Measurements from ENCODE around the gene C2CD2L. TPM values are rescaled to one million over a fixed set of nuclear protein-coding genes. Genes with fewer than 3 reads are reported as not detected.

C2CD2L gene
- total and polyA plus RNA-seq, 2 of the 13 experiments (the other 11 are each of a cell fraction or from before 2014, with no cell fraction given), result 3.7 to 5.5 TPM

DNA sequence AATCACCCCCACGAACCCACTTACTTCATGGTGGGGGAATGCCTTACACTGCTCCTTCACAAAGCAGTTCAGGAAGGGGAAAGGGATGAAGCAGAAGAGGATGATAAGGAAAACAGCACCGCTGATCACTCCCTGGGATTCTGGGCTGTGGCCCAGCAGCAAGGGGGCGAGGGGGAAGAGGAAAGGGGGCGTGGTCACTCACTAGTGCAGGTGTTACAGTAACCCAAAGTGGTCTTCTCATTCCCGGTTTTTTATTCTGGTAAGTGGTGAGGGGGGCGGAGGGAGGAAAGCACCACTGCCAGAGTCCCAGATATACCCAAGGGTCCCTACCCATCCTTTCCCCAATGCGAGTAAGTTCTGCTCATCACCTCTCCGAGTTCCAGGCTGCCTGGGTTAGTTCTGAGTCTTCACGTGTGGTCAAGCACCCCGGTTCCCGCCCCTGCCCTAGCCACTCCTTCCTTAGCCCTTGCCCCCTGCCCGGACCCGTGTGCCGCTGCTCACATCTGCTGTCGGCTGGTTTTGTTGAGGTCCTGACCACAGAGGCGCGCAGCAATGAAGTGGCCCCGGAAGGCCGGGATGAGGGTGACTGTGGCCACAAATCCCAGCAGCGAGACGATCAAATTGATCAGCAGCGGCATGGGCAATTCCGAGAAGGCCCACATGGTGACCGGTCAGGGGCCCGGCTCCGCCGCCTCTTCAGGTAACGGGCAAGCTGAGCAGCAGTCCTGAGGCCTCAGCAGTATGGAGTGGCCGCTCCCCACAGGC, 6.0 kb upstream of the C2CD2L start (continued):
- TF ChIP-seq POLR2AphosphoS5 (IDR thresholded peaks at IDR 0.05; ENCODE audit: low read depth, low read length), result peak; percentile 37; the same call in 1 of the 2 replicates
- peak; percentile 7; the same call in 1 of the 2 replicates for TF ChIP-seq SALL1 (CRISPR knock-in tag; IDR thresholded peaks at IDR 0.05)
- peak; percentile 30; the same call in 1 of the 2 replicates for TF ChIP-seq RXRA (CRISPR knock-in tag; IDR thresholded peaks at IDR 0.05)
- TF ChIP-seq CREB1 (IDR thresholded peaks at IDR 0.05), result no peak
- TF ChIP-seq CREB1 (CRISPR knock-in tag; IDR thresholded peaks at IDR 0.05), result no peak
- TF ChIP-seq GATA4 (IDR thresholded peaks at IDR 0.05; ENCODE audit: borderline replicate concordance, low read depth), result no peak
- TF ChIP-seq FOXJ3 (CRISPR knock-in tag; IDR thresholded peaks at IDR 0.05; ENCODE audit: borderline replicate concordance), result 0 out of 2 replicates have a peak, but pooled peaks have one; percentile 3
- TF ChIP-seq AGO1 (IDR thresholded peaks at IDR 0.05; ENCODE audit: low read depth, low read length, poor library complexity, severe bottlenecking), result peak; percentile 63
- TF ChIP-seq TEAD3 (CRISPR knock-in tag; optimal IDR thresholded peaks at IDR 0.05; ENCODE audit: borderline replicate concordance), result no peak
- TF ChIP-seq, protein P1, sequence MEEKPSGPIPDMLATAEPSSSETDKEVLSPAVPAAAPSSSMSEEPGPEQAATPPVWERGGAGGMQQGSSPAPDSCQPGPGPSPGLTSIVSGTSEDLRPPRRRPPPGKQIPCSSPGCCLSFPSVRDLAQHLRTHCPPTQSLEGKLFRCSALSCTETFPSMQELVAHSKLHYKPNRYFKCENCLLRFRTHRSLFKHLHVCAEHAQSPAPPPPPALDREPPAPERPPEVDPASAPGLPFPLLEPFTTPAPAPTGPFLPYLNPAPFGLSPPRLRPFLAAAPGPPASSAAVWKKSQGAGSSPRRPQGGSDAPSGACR (CRISPR knock-in tag; IDR thresholded peaks at IDR 0.05), result no peak
- TF ChIP-seq, protein P2, sequence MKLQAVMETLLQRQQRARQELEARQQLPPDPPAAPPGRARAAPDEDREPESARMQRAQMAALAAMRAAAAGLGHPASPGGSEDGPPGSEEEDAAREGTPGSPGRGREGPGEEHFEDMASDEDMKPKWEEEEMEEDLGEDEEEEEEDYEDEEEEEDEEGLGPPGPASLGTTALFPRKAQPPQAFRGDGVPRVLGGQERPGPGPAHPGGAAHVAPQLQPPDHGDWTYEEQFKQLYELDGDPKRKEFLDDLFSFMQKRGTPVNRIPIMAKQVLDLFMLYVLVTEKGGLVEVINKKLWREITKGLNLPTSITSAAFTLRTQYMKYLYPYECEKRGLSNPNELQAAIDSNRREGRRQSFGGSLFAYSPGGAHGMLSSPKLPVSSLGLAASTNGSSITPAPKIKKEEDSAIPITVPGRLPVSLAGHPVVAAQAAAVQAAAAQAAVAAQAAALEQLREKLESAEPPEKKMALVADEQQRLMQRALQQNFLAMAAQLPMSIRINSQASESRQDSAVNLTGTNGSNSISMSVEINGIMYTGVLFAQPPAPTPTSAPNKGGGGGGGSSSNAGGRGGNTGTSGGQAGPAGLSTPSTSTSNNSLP (IDR thresholded peaks at IDR 0.05; ENCODE audit: low read depth, low read length), result no peak
- no peak for TF ChIP-seq ETV6 (CRISPR knock-in tag; conservative IDR thresholded peaks at IDR 0.05)
- TF ChIP-seq AGO2 (optimal IDR thresholded peaks at IDR 0.05; ENCODE audit: low read depth, low read length), result peak; percentile 40
- TF ChIP-seq GTF3A (CRISPR knock-in tag; conservative IDR thresholded peaks at IDR 0.05), result no peak
- no peak for TF ChIP-seq MAFF (IDR thresholded peaks at IDR 0.05; ENCODE audit: low read depth, low read length)
- 0 out of 2 replicates have a peak, but pooled peaks have one; percentile 14 for TF ChIP-seq ZFP90 (CRISPR knock-in tag; IDR thresholded peaks at IDR 0.05; ENCODE audit: borderline replicate concordance)
- no peak for TF ChIP-seq SRSF4 (IDR thresholded peaks at IDR 0.05; ENCODE audit: low read depth, low read length, poor library complexity, severe bottlenecking)
- TF ChIP-seq BHLHE40 (IDR thresholded peaks at IDR 0.05; ENCODE audit: low read length), result no peak
- TF ChIP-seq HNRNPLL (IDR thresholded peaks at IDR 0.05; ENCODE audit: low read depth, low read length, poor library complexity, severe bottlenecking), result peak; percentile 35
- no peak for TF ChIP-seq THYN1 (CRISPR knock-in tag; IDR thresholded peaks at IDR 0.05; ENCODE audit: borderline replicate concordance, low read depth)
- no peak for TF ChIP-seq MYNN (CRISPR knock-in tag; IDR thresholded peaks at IDR 0.05; ENCODE audit: low read depth)
- TF ChIP-seq POLR2G (IDR thresholded peaks at IDR 0.05; ENCODE audit: low read depth, low read length), result peak; percentile 14; the same call in 1 of the 2 replicates
- TF ChIP-seq, protein P3, sequence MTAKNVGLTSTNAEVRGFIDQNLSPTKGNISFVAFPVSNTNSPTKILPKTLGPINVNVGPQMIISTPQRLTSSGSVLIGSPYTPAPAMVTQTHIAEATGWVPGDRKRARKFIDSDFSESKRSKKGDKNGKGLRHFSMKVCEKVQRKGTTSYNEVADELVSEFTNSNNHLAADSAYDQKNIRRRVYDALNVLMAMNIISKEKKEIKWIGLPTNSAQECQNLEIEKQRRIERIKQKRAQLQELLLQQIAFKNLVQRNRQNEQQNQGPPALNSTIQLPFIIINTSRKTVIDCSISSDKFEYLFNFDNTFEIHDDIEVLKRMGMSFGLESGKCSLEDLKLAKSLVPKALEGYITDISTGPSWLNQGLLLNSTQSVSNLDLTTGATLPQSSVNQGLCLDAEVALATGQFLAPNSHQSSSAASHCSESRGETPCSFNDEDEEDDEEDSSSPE (CRISPR knock-in tag; IDR thresholded peaks at IDR 0.05), result peak; percentile 9; the same call in 1 of the 2 replicates
- no peak for TF ChIP-seq ZNF3 (CRISPR knock-in tag; IDR thresholded peaks at IDR 0.05)
- no peak for TF ChIP-seq NFATC3 (CRISPR knock-in tag; IDR thresholded peaks at IDR 0.05)
- TF ChIP-seq, protein P4, sequence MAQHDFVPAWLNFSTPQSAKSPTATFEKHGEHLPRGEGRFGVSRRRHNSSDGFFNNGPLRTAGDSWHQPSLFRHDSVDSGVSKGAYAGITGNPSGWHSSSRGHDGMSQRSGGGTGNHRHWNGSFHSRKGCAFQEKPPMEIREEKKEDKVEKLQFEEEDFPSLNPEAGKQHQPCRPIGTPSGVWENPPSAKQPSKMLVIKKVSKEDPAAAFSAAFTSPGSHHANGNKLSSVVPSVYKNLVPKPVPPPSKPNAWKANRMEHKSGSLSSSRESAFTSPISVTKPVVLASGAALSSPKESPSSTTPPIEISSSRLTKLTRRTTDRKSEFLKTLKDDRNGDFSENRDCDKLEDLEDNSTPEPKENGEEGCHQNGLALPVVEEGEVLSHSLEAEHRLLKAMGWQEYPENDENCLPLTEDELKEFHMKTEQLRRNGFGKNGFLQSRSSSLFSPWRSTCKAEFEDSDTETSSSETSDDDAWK (CRISPR knock-in tag; IDR thresholded peaks at IDR 0.05), result no peak

All from HepG2 (cell line).